Hepatocyte (in vitro differentiated cells): Measurements from ENCODE around the gene KIF17. TPM values are rescaled to one million over a fixed set of nuclear protein-coding genes. Genes with fewer than 3 reads are reported as not detected.

Source experiments
- DNase-seq: peaks from one replicate; pipeline ENCODE4 v3.0.0-alpha.2; 2016; ENCODE audit warnings: low spot score
- H2AFZ ChIP-seq: fragments of 200-600 bp; sonication (generic); 2 replicates; pipeline ENCODE4 v1.6.0; 2016; ENCODE audit warnings: antibody characterized with exemption, mild to moderate bottlenecking
- H3K27ac ChIP-seq: fragments of 200-600 bp; sonication (generic); 2 replicates; pipeline ENCODE4 v1.5.1; 2016; ENCODE audit warnings: mild to moderate bottlenecking
- H3K27me3 ChIP-seq: fragments of 200-600 bp; sonication (generic); 2 replicates; pipeline ENCODE4 v1.6.1; 2016
- H3K36me3 ChIP-seq: fragments of 200-600 bp; sonication (generic); replicated peaks from 2 replicates; pipeline ENCODE4 v1.5.1; 2016; ENCODE audit warnings: low read depth; ENCODE audit not compliant: insufficient read depth
- H3K4me1 ChIP-seq: fragments of 200-600 bp; sonication (generic); 2 replicates; pipeline ENCODE4 v1.5.1; 2016; ENCODE audit warnings: mild to moderate bottlenecking, moderate library complexity; ENCODE audit not compliant: insufficient read depth
- H3K4me2 ChIP-seq: fragments of 200-600 bp; sonication (generic); 2 replicates; pipeline ENCODE4 v1.6.0; 2016
- H3K4me3 ChIP-seq: fragments of 200-600 bp; sonication (generic); 2 replicates; pipeline ENCODE4 v1.5.1; 2016; ENCODE audit warnings: mild to moderate bottlenecking
- H3K79me2 ChIP-seq: fragments of 200-600 bp; sonication (generic); 2 replicates; pipeline ENCODE4 v1.6.0; 2017; ENCODE audit warnings: mild to moderate bottlenecking
- H3K9me2 ChIP-seq: fragments of 200-600 bp; sonication (generic); replicated peaks from 2 replicates; pipeline ENCODE4 v1.6.0; 2017; ENCODE audit warnings: mild to moderate bottlenecking; ENCODE audit not compliant: insufficient read depth
- H3K9me3 ChIP-seq: fragments of 200-600 bp; sonication (generic); 2 replicates; pipeline ENCODE4 v1.5.1; 2016; ENCODE audit warnings: low read depth, mild to moderate bottlenecking
- H4K20me1 ChIP-seq: fragments of 200-600 bp; sonication (generic); 2 replicates; pipeline ENCODE4 v1.6.0; 2016; ENCODE audit warnings: mild to moderate bottlenecking; ENCODE audit not compliant: insufficient read depth, poor library complexity, severe bottlenecking
- CTCF ChIP-seq: fragments of 200-600 bp; sonication (generic); IDR thresholded peaks from 2 replicates; pipeline ENCODE4 v1.5.1; 2016; ENCODE audit warnings: antibody characterized with exemption, mild to moderate bottlenecking; ENCODE audit not compliant: poor library complexity
- EZH2 ChIP-seq: fragments of 200-600 bp; sonication (generic); IDR thresholded peaks from 2 replicates; pipeline ENCODE4 v1.6.1; 2016; ENCODE audit warnings: antibody characterized with exemption, mild to moderate bottlenecking, borderline replicate concordance
- EZH2phosphoT487 ChIP-seq: fragments of 200-600 bp; sonication (generic); IDR thresholded peaks from one replicate; pipeline ENCODE4 v1.6.1; 2018; ENCODE audit warnings: antibody characterized with exemption, mild to moderate bottlenecking, low read depth, moderate library complexity; ENCODE audit not compliant: unreplicated experiment, severe bottlenecking
- WGBS: methylation state at CpG from one replicate; pipeline ENCODE4 v1.1.6; 2016; ENCODE audit warnings: low lambda C conversion rate; ENCODE audit errors: missing lambda C conversion rate; 5-methylcytosine and 5-hydroxymethylcytosine counted together
- polyA plus RNA-seq: library from polyadenylated mRNA; unstranded; fragments of >200 nt; fragmentation: Nextera tagmentation; extraction: Ambion mirVana; gene quantifications from 2 replicates; pipeline ENCODE4 v1.2.1, GENCODE V29; 2016
- total RNA-seq: library from RNA; depleted of rRNA; stranded (reverse); fragments of >200 nt; gene quantifications from 2 replicates; pipeline ENCODE4 v1.2.3, GENCODE V29; 2014

The KIF17 gene
- total and polyA plus RNA-seq, 2 experiments from 2014 or later: 0.23 to 0.28 TPM

GRCh38 chr1:20710469-20711284 lies 7.1 kb downstream of the KIF17 start:
- Histone ChIP-seq H3K79me2 (no peaks in the 10 kb centered on the region), H3K27ac (no peak overlapping the region), H3K4me1 (no peaks in the 10 kb centered on the region), H3K9me3 (no peaks in the 10 kb centered on the region), H2AFZ (no peak overlapping the region), H3K4me3 (no peak overlapping the region), H3K4me2 (no peak overlapping the region), H3K9me2 (no peaks in the 10 kb centered on the region), H4K20me1 (no peaks in the 10 kb centered on the region), H3K27me3 (no peaks in the 10 kb centered on the region), H3K36me3 (no peaks in the 10 kb centered on the region)
- WGBS: 84% methylated on average over 18 of the region's 18 CpGs
- no peak for TF ChIP-seq CTCF
- no peak for TF ChIP-seq EZH2phosphoT487
- no peak for TF ChIP-seq EZH2
- DNase-seq: no peak

DNA sequence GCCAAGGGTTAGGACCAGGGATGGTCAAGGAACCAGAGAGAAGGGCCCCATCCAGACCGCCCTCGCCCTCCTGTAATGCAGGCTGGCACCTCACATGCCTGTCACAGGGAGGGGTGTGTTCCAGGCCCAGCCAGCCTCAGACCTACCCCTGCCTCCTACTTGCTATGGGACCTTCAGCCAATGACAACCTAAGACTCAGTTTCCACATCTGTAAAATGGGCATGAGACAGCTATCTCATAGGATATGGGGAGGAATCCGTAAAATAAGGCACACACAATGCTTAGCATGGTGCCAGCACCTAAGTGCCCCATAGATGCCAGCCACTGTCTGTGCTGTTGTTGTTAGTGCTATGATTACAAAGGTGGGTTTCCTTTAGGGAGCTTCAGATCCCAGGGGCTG lies 7.9 kb downstream of the KIF17 start:
- Histone ChIP-seq H3K79me2 (no peaks in the 10 kb centered on the region), H3K27me3 (no peaks in the 10 kb centered on the region), H4K20me1 (no peaks in the 10 kb centered on the region), H2AFZ (no peak overlapping the region), H3K9me2 (no peaks in the 10 kb centered on the region), H3K36me3 (no peaks in the 10 kb centered on the region), H3K9me3 (no peaks in the 10 kb centered on the region), H3K4me3 (no peak overlapping the region), H3K4me1 (no peaks in the 10 kb centered on the region), H3K27ac (no peak overlapping the region), H3K4me2 (no peak overlapping the region)
- TF ChIP-seq EZH2: no peak
- DNase-seq: no peak
- WGBS: 93% methylated on average over 3 of the region's 3 CpGs

DNA sequence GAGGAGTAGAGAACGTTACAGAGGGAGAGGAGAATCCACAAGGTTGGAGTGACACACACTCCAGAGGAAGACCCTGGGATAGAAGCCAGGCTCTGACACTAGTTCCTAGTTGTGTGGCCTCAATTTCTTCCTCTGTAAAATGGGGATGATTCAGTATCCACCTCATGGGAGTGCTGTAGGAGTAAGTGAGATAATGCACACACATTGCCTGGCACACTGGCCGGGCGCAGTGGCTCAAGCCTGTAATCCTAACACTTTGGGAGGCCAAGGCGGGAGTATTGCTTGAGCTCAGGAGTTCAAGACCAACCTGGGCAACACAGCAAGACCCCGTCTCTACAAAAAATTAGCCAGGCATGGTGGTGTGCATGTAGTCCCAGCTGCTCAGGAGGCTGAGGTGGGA lies 8.9 kb downstream of the KIF17 start:
- WGBS: 97% methylated on average over 5 of the region's 5 CpGs
- no peaks in the 10 kb centered on the region for H3K9me2 ChIP-seq
- H3K36me3 ChIP-seq: no peaks in the 10 kb centered on the region
- no peak for DNase-seq
- no peaks in the 10 kb centered on the region for H3K4me1 ChIP-seq
- H2AFZ ChIP-seq: no peak overlapping the region
- no peaks in the 10 kb centered on the region for H3K79me2 ChIP-seq
- no peaks in the 10 kb centered on the region for H4K20me1 ChIP-seq
- no peak overlapping the region for H3K27ac ChIP-seq
- no peak overlapping the region for H3K4me3 ChIP-seq
- no peak overlapping the region for H3K4me2 ChIP-seq
- no peaks in the 10 kb centered on the region for H3K9me3 ChIP-seq
- TF ChIP-seq CTCF: no peak
- no peak for TF ChIP-seq EZH2phosphoT487
- no peak for TF ChIP-seq EZH2
- no peaks in the 10 kb centered on the region for H3K27me3 ChIP-seq

GRCh38 chr1:20708057-20708456 lies 9.8 kb downstream of the KIF17 start:
- Histone ChIP-seq H3K27ac (no peak overlapping the region), H3K9me3 (no peaks in the 10 kb centered on the region), H3K4me2 (no peak overlapping the region), H3K79me2 (no peaks in the 10 kb centered on the region), H3K4me3 (no peak overlapping the region), H4K20me1 (no peaks in the 10 kb centered on the region), H2AFZ (no peak overlapping the region), H3K9me2 (no peaks in the 10 kb centered on the region), H3K4me1 (no peaks in the 10 kb centered on the region), H3K36me3 (no peaks in the 10 kb centered on the region), H3K27me3 (no peaks in the 10 kb centered on the region)
- TF ChIP-seq EZH2: no peak
- no peak for TF ChIP-seq EZH2phosphoT487
- TF ChIP-seq CTCF: no peak
- no peak for DNase-seq
- WGBS: 91% methylated on average over 6 of the region's 6 CpGs
